Endothelial cell of umbilical vein (primary cell): ENCODE data around the gene GPR17. TPM values are rescaled to one million over a fixed set of nuclear protein-coding genes. Genes with fewer than 3 reads are reported as not detected.

ENCODE experiments used
- BruUV-seq: library from RNA; stranded (reverse); fragments of 400-500 nt; replicated peaks from 2 replicates; lab custom pipeline; 2021; lab: Mats Ljungman, UMichigan
- CTCF ChIA-PET: fragments of 300-600, 350-600 bp; sonication (Branson Sonifier 250); formaldehyde crosslinking; loops from one replicate; lab custom pipeline; 2021; ENCODE audit warnings: antibody characterized with exemption, inconsistent platforms; lab: Charles Lee
- POLR2A ChIA-PET: fragments of 300-600, 350-600 bp; sonication (Branson Sonifier 250); formaldehyde crosslinking; loops from one replicate; lab custom pipeline; 2021; ENCODE audit warnings: antibody characterized with exemption, inconsistent platforms; lab: Charles Lee
- DNase-seq: peaks from one replicate; pipeline ENCODE4 v3.0.0-alpha.2; 2011; ENCODE audit warnings: low read depth, low spot score
- FAIRE-seq: peaks from 2 replicates; lab custom pipeline; 2011; peaks lifted over from hg19 to GRCh38; lab: Jason Lieb, UNC
- H2AFZ ChIP-seq: 2 replicates; pipeline ENCODE4 v1.6.0; 2012; ENCODE audit warnings: low read depth, low read length, control low read depth, inconsistent platforms
- H3K27ac ChIP-seq: 2 replicates; pipeline ENCODE4 v1.5.1; 2011; ENCODE audit warnings: low read depth, mild to moderate bottlenecking, control low read depth, low read length, moderate library complexity; ENCODE audit not compliant: insufficient read depth
- H3K27me3 ChIP-seq, 2 experiments: 2 replicates each; pipeline versions ENCODE4 v1.6.0 to v1.6.1; 2011; ENCODE audit warnings: low read length in 2 of 2, mixed read lengths in 1 of 2; ENCODE audit not compliant: control insufficient read depth in 2 of 2, insufficient read depth in 2 of 2
- H3K36me3 ChIP-seq, 2 experiments: 2 replicates in 1 of 2; 3 replicates in 1 of 2; pipeline ENCODE4 v1.5.1; 2011; ENCODE audit warnings: low read length in 2 of 2, mild to moderate bottlenecking in 1 of 2, moderate library complexity in 1 of 2; ENCODE audit not compliant: control insufficient read depth in 2 of 2, insufficient read depth in 2 of 2; ENCODE audit errors: extremely low read depth in 1 of 2
- H3K4me1 ChIP-seq: 3 replicates; pipeline ENCODE4 v1.5.1; 2011; ENCODE audit warnings: mild to moderate bottlenecking, low read length; ENCODE audit not compliant: control insufficient read depth, insufficient read depth; ENCODE audit errors: extremely low read depth
- H3K4me2 ChIP-seq: 2 replicates; pipeline ENCODE4 v1.6.1; 2011; ENCODE audit warnings: low read length, control low read depth, mixed read lengths; ENCODE audit not compliant: insufficient read depth
- H3K4me3 ChIP-seq, 3 experiments: fragments of 200-600 bp in 1 of 3; sonication (generic), shearing (Covaris generic) in 1 of 3; replicated peaks in 1 of 3; 2 replicates each; pipeline ENCODE4 v1.5.1; 2011 to 2016; ENCODE audit warnings: control low read depth in 3 of 3, low read length in 3 of 3, mild to moderate bottlenecking in 2 of 3, inconsistent platforms in 1 of 3, low read depth in 1 of 3, moderate library complexity in 1 of 3; ENCODE audit not compliant: insufficient read depth in 1 of 3
- H3K79me2 ChIP-seq: 2 replicates; pipeline ENCODE4 v1.6.0; 2012; ENCODE audit warnings: low read length, inconsistent platforms; ENCODE audit not compliant: control insufficient read depth, insufficient read depth
- H3K9ac ChIP-seq: replicated peaks from 2 replicates; pipeline ENCODE3; 2011; ENCODE audit warnings: low read length, control low read depth; ENCODE audit not compliant: insufficient read depth; ENCODE audit errors: extremely low read depth
- H3K9me1 ChIP-seq: replicated peaks from 3 replicates; pipeline ENCODE4 v1.6.0; 2011; ENCODE audit warnings: mild to moderate bottlenecking, low read length; ENCODE audit not compliant: control insufficient read depth, insufficient read depth; ENCODE audit errors: extremely low read depth
- H3K9me3 ChIP-seq: replicated peaks from 2 replicates; pipeline ENCODE4 v1.5.1; 2012; ENCODE audit warnings: low read length, inconsistent platforms; ENCODE audit not compliant: control insufficient read depth, insufficient read depth
- H4K20me1 ChIP-seq: replicated peaks from 2 replicates; pipeline ENCODE3; 2011; ENCODE audit warnings: mild to moderate bottlenecking, low read length; ENCODE audit not compliant: control insufficient read depth, insufficient read depth; ENCODE audit errors: extremely low read depth
- EZH2 ChIP-seq: IDR thresholded peaks from 2 replicates; pipeline ENCODE4 v1.6.1; 2012; ENCODE audit warnings: borderline replicate concordance, low read depth, mild to moderate bottlenecking, moderate library complexity, low read length, inconsistent platforms; ENCODE audit not compliant: severe bottlenecking
- FOS ChIP-seq: IDR thresholded peaks from 2 replicates; pipeline ENCODE4 v1.6.1; 2011; ENCODE audit warnings: mild to moderate bottlenecking, low read length, moderate library complexity, borderline replicate concordance; ENCODE audit not compliant: insufficient read depth
- GATA2 ChIP-seq: IDR thresholded peaks from 2 replicates; pipeline ENCODE4 v1.7.0; 2011; ENCODE audit warnings: low read depth, mild to moderate bottlenecking, moderate library complexity, mixed read lengths, low read length; ENCODE audit not compliant: insufficient read length, insufficient read depth
- JUN ChIP-seq: IDR thresholded peaks from 2 replicates; pipeline ENCODE4 v1.6.1; 2011; ENCODE audit warnings: borderline replicate concordance, low read depth; ENCODE audit not compliant: insufficient read length, insufficient read depth
- MAX ChIP-seq: IDR thresholded peaks from 2 replicates; pipeline ENCODE4 v1.6.1; 2011; ENCODE audit not compliant: insufficient read depth, insufficient read length
- MYC ChIP-seq: IDR thresholded peaks from one replicate; pipeline ENCODE4 v1.6.1; 2011; ENCODE audit warnings: mild to moderate bottlenecking, low read depth, low read length
- POLR2A ChIP-seq: IDR thresholded peaks from 2 replicates; pipeline ENCODE4 v1.6.1; 2012; ENCODE audit warnings: low read depth, mild to moderate bottlenecking, control low read depth, low read length
- POLR2AphosphoS5 ChIP-seq: IDR thresholded peaks from 2 replicates; pipeline ENCODE4 v1.6.1; 2012; ENCODE audit warnings: low read depth, mild to moderate bottlenecking, control low read depth, low read length, moderate library complexity; ENCODE audit not compliant: insufficient read depth
- dilution Hi-C: fragments of 300-500 bp; cut with MboI; formaldehyde crosslinking; loops from one replicate; pipeline ENCODE4 v1.15.0; 2019; ENCODE audit warnings: low sequenced_read_pairs; ENCODE audit not compliant: extremely low pct_ligation_motif_present
- intact Hi-C: fragments of 100-400 bp; cut with micrococcal nuclease; formaldehyde crosslinking; loops from one replicate; pipeline ENCODE4 v1.10.0; 2022
- polyA plus RNA-seq, 4 experiments: library from polyadenylated mRNA; depleted of rRNA in 3 of 4; stranded (reverse) in 3 of 4; unstranded in 1 of 4; fragments of >200 nt; gene quantifications; 2 replicates each; pipeline versions ENCODE4 v1.2.1 to v1.2.3, GENCODE V29; 2011 to 2012; ENCODE audit warnings: missing spikeins in 1 of 4
- total RNA-seq: library from RNA; stranded (reverse); gene quantifications from 2 replicates; pipeline ENCODE4 v1.2.3, GENCODE V29; 2021
- TF ChIP-seq, protein P1 (sequence below), 2 donors: IDR thresholded peaks; 1 replicate in 1 of 2; 2 replicates in 1 of 2; pipeline ENCODE4 v1.5.1; 2011; ENCODE audit warnings: low read length in 2 of 2, mild to moderate bottlenecking in 2 of 2, moderate library complexity in 2 of 2, control low read depth in 1 of 2, inconsistent platforms in 1 of 2, low read depth in 1 of 2; ENCODE audit not compliant: insufficient read depth in 1 of 2; ENCODE audit errors: extremely low read depth in 1 of 2

Gene GPR17
- total and polyA plus RNA-seq, 2 donors (not counting 3 experiments of a cell fraction or from before 2014, with no cell fraction given), result 0.10 TPM; not detected in 1

DNA sequence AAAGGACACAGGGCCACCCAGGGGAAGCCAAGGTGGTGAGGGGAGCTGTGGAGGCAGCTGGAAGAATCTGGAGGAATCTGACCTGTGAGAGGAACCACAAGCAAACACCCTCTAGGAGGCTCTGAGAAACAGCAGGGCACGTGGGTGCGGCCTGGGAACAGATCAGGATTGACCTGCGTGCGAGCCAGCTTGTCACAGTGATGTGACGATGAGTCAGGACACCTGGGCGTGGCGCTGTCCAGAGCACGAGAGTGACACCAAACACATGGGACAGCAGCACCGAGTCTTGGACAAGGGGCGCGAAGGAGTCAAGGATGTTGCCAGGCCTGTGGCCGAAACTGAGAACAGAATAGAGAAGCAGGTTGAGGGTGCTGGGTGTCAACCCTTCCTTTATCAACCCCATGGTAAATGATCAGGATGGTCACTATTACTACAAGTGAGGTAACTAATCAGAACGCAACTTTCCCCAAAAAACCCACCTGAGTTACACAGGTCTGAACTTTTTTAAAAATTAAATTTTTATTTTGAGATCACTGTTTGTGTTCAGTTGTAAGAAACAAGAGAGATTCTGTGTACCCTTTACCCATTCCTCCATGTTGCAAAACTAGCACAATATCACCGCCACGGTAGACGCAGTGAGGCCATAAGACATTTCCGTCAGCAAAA is 54.7 kb downstream of the GPR17 start:
- Histone ChIP-seq H3K4me1 (peaks cover 19% of the 10 kb centered on the region), H3K4me2 (peak overlapping the region; percentile 86), H3K9me1 (no peaks in the 10 kb centered on the region), H3K4me3 (peak overlapping the region; percentile 40 to 79 (median 45)), H3K27ac (peak overlapping the region; percentile 85), H3K9ac (peak overlapping the region; percentile 87), H4K20me1 (no peaks in the 10 kb centered on the region), H3K79me2 (peaks cover 11% of the 10 kb centered on the region), H3K36me3 (no peaks in the 10 kb centered on the region), H3K9me3 (no peaks in the 10 kb centered on the region), H2AFZ (peak overlapping the region; percentile 97), H3K27me3 (no peaks in the 10 kb centered on the region)
- dilution Hi-C loops, result no loop called here
- CTCF ChIA-PET, result interaction anchor here (0.6 to 3.9 kb wide), 2 partner anchors 10 to 109 kb away, joined by 3 to 44 read pairs; no protein-coding TSS in a partner anchor
- TSS peak; percentile 53 for BruUV-seq
- FAIRE-seq, result no peak
- POLR2A ChIA-PET, result no interaction called here
- intact Hi-C loops, result loop anchor here (1.0 to 5.0 kb wide), 5 partner anchors 25 to 193 kb away; partner anchors contain the start of genes IWS1 and LIMS2
- TF ChIP-seq POLR2A (no peak), MAX (no peak), POLR2AphosphoS5 (no peak), EZH2 (no peak), FOS (no peak), JUN (no peak), GATA2 (no peak), MYC (no peak)
- TF ChIP-seq, protein P1, sequence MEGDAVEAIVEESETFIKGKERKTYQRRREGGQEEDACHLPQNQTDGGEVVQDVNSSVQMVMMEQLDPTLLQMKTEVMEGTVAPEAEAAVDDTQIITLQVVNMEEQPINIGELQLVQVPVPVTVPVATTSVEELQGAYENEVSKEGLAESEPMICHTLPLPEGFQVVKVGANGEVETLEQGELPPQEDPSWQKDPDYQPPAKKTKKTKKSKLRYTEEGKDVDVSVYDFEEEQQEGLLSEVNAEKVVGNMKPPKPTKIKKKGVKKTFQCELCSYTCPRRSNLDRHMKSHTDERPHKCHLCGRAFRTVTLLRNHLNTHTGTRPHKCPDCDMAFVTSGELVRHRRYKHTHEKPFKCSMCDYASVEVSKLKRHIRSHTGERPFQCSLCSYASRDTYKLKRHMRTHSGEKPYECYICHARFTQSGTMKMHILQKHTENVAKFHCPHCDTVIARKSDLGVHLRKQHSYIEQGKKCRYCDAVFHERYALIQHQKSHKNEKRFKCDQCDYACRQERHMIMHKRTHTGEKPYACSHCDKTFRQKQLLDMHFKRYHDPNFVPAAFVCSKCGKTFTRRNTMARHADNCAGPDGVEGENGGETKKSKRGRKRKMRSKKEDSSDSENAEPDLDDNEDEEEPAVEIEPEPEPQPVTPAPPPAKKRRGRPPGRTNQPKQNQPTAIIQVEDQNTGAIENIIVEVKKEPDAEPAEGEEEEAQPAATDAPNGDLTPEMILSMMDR (IDR thresholded peaks at IDR 0.05; ENCODE audit: extremely low read depth in 1 of 2, insufficient read depth in 1 of 2, low read depth in 1 of 2, low read length in 2 of 2), result no peak
- no peak for DNase-seq
